ENCODE results near the gene OLFM1. TPM values are rescaled to one million over a fixed set of nuclear protein-coding genes. Genes with fewer than 3 reads are reported as not detected.

The OLFM1 gene
- total and polyA plus RNA-seq, 2 of the 4 experiments (the other 2 are of a cell fraction) = 0.36 to 0.38 TPM

DNA sequence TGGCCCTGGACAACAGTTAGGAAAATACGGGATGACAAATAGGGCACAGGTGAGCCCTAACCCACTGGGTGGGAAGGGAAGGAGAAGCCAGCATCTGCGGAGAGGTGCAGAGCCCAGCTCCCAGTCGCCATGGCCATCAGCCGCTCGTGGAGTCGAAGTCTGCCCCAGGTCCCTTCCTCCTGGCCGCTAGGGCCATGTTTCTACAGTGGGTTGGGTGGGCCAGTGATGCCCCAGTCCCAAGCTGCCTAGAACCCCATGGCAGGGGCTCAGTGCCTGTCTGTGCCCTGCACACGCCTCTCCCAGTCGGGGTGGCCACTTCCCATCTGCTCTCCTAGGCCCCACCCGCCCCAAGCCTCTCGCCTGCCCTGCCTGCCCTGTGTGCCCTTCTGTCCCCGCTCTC is 34.8 kb downstream of the OLFM1 start:
- no peak overlapping the region for H3K14ac ChIP-seq (replicated peaks; ENCODE audit: low read depth, low read length)
- H4K91ac ChIP-seq (ENCODE audit: insufficient read depth, low read depth, low read length) = no peak overlapping the region
- H3K4ac ChIP-seq (ENCODE audit: low read depth, low read length) = no peak overlapping the region
- POLR2A ChIA-PET (ENCODE audit: unreplicated experiment) = no interaction called here
- no peak overlapping the region for H3K4me3 ChIP-seq (ENCODE audit: insufficient read depth, low read depth, low read length)
- no peak overlapping the region for H2AK5ac ChIP-seq (ENCODE audit: low read depth, low read length)
- DNase-seq (no peak), ATAC-seq (ENCODE audit: low read depth) (no peak)
- no peak overlapping the region for H3K56ac ChIP-seq (ENCODE audit: extremely low read depth, insufficient read depth, low read length)
- no peak overlapping the region for H4K8ac ChIP-seq (ENCODE audit: low read depth in 2 of 2, low read length in 2 of 2)
- no peak overlapping the region for H2BK5ac ChIP-seq (ENCODE audit: low read depth, low read length, poor library complexity, severe bottlenecking)
- no peak overlapping the region for H2AK9ac ChIP-seq (replicated peaks; ENCODE audit: low read depth, low read length, poor library complexity)
- no peak overlapping the region for H2AFZ ChIP-seq (replicated peaks; ENCODE audit: low read length, poor library complexity)
- no peak overlapping the region for H3K27ac ChIP-seq (ENCODE audit: insufficient read depth, low read length)
- H3K4me1 ChIP-seq (ENCODE audit: control insufficient read depth, insufficient read depth, low read length) = no peaks in the 10 kb centered on the region
- no peak overlapping the region for H4K5ac ChIP-seq (ENCODE audit: low read depth, low read length)
- H3K9me3 ChIP-seq (ENCODE audit: control insufficient read depth, insufficient read depth, low read length) = peaks cover 34% of the 10 kb centered on the region
- in situ Hi-C loops (cut with MboI; ENCODE audit: low sequenced_read_pairs) (no loop called here), intact Hi-C loops (cut with micrococcal nuclease) (no loop called here), dilution Hi-C loops (cut with HindIII; ENCODE audit: low sequenced_read_pairs, unreplicated experiment) (no loop called here)
- H4K20me1 ChIP-seq (ENCODE audit: insufficient read depth, low read length) = no peaks in the 10 kb centered on the region
- TF ChIP-seq RCOR1 (IDR thresholded peaks at IDR 0.05; ENCODE audit: insufficient replicate concordance, low read length) = no peak
- no peak for TF ChIP-seq NFE2L2 (IDR thresholded peaks at IDR 0.05; ENCODE audit: low read depth, low read length)
- no peak for TF ChIP-seq MAZ (IDR thresholded peaks at IDR 0.05; ENCODE audit: borderline replicate concordance, low read depth, low read length)
- CTCF ChIA-PET = no interaction called here
- no peak overlapping the region for H3K23ac ChIP-seq (ENCODE audit: low read depth, low read length)
- H3K9ac ChIP-seq (ENCODE audit: low read depth, low read length) = no peak overlapping the region
- no peak overlapping the region for H2BK120ac ChIP-seq (ENCODE audit: low read depth, low read length)
- no peak overlapping the region for H3K18ac ChIP-seq (ENCODE audit: low read depth, low read length)
- H3K36me3 ChIP-seq (ENCODE audit: control insufficient read depth, insufficient read depth, low read length) = no peaks in the 10 kb centered on the region
- H3K4me2 ChIP-seq (ENCODE audit: low read depth, low read length) = no peak overlapping the region
- H3K79me1 ChIP-seq (ENCODE audit: low read depth in 1 of 2, low read length in 2 of 2) = no peaks in the 10 kb centered on the region
- no peaks in the 10 kb centered on the region for H3K27me3 ChIP-seq (ENCODE audit: control insufficient read depth, insufficient read depth, low read length)
- H2BK15ac ChIP-seq (ENCODE audit: low read depth, low read length) = no peak overlapping the region
- WGBS, 2 experiments (ENCODE audit: extremely low coverage in 2 of 2, insufficient read length in 1 of 2) = 47% methylated on average over 10 of the region's 12 CpGs; no CpG with 5 or more reads in 1 of the 2 experiments
- no peak overlapping the region for H2BK20ac ChIP-seq (ENCODE audit: low read depth, low read length)
- H3K9me1 ChIP-seq (ENCODE audit: insufficient read depth, low read length) = no peaks in the 10 kb centered on the region
- no TSS peak for BruUV-seq (replicated peaks)

Data from IMR-90 (cell line).